Melanocyte of skin (primary cell): ENCODE data around the gene SPRY2. TPM values are rescaled to one million over a fixed set of nuclear protein-coding genes. Genes with fewer than 3 reads are reported as not detected.

Experiments
- small RNA-seq, 2 donors: library from RNA; depleted of rRNA; stranded (forward); fragments of <200 nt; gene quantifications; one replicate each; pipeline ENCODE3, GENCODE V24; 2012
- total RNA-seq, 2 donors: library from RNA; depleted of rRNA; stranded (reverse); fragments of >200 nt; gene quantifications; 2 replicates each; pipeline ENCODE4 v1.2.3, GENCODE V29; 2012

Gene SPRY2, protein sequence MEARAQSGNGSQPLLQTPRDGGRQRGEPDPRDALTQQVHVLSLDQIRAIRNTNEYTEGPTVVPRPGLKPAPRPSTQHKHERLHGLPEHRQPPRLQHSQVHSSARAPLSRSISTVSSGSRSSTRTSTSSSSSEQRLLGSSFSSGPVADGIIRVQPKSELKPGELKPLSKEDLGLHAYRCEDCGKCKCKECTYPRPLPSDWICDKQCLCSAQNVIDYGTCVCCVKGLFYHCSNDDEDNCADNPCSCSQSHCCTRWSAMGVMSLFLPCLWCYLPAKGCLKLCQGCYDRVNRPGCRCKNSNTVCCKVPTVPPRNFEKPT
- total RNA-seq, result 10 to 100 TPM in 1 of 2 donors, 1 to 10 TPM in 1; 5.5 to 42.3 TPM

DNA sequence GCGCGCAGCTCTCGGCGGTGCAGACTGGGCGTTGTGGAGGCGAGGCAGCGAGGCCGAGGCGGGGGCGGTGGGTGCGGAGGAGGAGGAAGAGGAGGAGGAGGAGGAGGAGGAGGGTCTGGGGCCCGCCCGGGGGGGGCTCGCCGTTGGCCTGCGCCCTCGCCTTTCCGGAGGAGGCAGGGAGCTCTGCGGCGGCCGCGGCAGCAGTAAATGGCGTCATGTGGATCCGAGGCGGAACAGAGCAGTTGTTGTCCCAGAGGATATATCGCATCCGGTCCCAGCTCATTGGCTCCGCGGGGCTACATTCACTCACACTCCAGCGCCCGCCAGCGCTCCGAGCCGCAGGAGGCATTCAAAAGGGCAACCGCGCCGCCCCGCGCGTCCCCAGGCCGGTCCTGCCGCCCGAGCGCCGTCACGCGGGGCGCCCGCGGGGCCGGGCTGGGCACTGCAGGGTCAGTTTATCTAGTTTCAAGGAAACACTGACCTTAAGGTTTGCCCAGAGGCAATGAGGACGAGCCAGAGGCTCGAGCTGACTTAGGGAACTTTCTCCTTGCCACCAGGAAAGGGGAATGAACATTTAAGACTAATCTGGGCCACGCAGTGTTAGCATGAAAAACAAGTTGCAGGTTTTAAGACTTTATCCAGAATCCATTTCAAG, at the start of gene SPRY2:
TSS of gene SPRY2 (minus strand) at position 26 of the 655 bp plus-strand sequence. CDS start 3,421 bp downstream, outside the sequence.

Small RNA genes lying within 50 kb of the gene (small RNA-seq; reads per million reads assigned to genes)
- 0.60 to 0.70 reads per million in 2 donors for gene RNU6-61P
